AG09309 (cell line): ENCODE data around the gene AHSG.

Experiments
- DNase-seq: peaks from one replicate; pipeline ENCODE4 v3.0.0-alpha.2; 2010; ENCODE audit warnings: low read depth
- H3K4me3 ChIP-seq: 2 replicates; pipeline ENCODE4 v1.5.1; 2011; ENCODE audit warnings: mild to moderate bottlenecking, low read depth, low read length, moderate library complexity; ENCODE audit not compliant: control insufficient read depth
- TF ChIP-seq, protein P1 (sequence below): IDR thresholded peaks from 2 replicates; pipeline ENCODE4 v1.5.1; 2011; ENCODE audit warnings: mild to moderate bottlenecking, low read depth, low read length, inconsistent platforms; ENCODE audit not compliant: insufficient read depth, control insufficient read depth; ENCODE audit errors: missing control alignments

Gene AHSG

DNA sequence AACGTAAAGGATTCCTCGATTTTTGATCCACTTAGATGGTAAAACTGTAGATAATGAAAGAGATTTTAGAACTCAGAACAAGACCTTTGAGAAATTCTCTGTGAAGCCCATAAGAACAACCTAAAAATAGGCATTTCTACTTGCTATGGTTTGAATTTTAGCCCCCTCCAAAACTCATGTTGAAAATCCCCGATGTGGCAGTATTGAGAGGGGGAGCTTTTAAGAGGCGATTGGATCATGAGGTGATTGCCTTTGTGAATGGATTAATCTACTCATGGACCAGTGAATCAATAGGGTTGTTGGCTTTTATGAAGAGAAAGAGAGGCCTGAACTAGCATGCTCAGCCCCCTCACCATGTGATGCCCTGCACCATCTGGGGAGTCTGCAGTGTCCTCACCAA, 20.2 kb upstream of the AHSG start:
- no peak for DNase-seq
- TF ChIP-seq, protein P1, sequence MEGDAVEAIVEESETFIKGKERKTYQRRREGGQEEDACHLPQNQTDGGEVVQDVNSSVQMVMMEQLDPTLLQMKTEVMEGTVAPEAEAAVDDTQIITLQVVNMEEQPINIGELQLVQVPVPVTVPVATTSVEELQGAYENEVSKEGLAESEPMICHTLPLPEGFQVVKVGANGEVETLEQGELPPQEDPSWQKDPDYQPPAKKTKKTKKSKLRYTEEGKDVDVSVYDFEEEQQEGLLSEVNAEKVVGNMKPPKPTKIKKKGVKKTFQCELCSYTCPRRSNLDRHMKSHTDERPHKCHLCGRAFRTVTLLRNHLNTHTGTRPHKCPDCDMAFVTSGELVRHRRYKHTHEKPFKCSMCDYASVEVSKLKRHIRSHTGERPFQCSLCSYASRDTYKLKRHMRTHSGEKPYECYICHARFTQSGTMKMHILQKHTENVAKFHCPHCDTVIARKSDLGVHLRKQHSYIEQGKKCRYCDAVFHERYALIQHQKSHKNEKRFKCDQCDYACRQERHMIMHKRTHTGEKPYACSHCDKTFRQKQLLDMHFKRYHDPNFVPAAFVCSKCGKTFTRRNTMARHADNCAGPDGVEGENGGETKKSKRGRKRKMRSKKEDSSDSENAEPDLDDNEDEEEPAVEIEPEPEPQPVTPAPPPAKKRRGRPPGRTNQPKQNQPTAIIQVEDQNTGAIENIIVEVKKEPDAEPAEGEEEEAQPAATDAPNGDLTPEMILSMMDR, result no peak
- no peak overlapping the region for H3K4me3 ChIP-seq

DNA sequence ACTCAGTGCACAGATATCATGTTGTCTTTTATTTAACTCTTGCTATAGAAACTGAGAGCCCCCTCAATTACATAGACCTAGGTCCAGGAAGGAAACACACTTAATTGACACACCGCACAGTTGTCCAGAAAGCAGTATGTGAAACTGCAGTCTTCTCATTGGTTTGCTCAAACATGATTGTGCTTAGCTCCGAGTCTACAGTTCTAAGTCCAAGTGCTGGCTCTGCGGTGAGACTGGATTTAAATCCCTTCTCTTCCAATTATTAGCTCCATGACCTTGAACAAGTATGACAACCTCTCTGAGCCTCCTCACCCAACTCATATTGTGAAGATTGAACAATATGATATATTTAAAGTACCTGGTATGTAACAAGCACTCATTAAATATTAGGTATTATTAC, 19.0 kb upstream of the AHSG start:
- no peak overlapping the region for H3K4me3 ChIP-seq
- no peak for DNase-seq
- TF ChIP-seq, protein P1, result no peak

DNA sequence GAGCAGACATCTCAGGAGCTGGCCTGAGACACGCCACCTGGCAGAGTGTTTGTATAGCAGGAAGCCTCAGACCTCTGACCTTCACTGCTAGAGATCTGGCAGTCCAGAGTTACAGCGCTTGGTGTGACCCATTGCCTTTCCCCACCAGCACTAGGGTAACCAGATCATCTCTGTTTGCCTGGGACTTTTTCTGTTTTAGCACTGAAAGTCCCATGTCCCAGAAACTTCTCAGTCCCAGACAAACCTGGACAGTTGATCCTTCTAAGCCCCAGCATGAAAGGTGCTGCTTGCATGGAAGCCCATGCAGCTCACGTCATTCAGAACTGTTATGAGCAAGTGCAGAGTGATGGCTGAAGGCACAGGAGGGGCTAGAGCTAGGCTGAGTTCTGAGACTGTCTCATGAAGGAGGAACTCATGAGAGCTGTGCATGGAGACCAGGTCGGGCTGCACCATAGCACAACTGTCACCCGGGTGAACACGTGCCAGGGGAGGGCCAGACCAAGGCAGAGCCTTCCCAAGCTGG, 18.2 kb upstream of the AHSG start:
- DNase-seq, result no peak
- H3K4me3 ChIP-seq, result no peak overlapping the region
- TF ChIP-seq, protein P1, result no peak

DNA sequence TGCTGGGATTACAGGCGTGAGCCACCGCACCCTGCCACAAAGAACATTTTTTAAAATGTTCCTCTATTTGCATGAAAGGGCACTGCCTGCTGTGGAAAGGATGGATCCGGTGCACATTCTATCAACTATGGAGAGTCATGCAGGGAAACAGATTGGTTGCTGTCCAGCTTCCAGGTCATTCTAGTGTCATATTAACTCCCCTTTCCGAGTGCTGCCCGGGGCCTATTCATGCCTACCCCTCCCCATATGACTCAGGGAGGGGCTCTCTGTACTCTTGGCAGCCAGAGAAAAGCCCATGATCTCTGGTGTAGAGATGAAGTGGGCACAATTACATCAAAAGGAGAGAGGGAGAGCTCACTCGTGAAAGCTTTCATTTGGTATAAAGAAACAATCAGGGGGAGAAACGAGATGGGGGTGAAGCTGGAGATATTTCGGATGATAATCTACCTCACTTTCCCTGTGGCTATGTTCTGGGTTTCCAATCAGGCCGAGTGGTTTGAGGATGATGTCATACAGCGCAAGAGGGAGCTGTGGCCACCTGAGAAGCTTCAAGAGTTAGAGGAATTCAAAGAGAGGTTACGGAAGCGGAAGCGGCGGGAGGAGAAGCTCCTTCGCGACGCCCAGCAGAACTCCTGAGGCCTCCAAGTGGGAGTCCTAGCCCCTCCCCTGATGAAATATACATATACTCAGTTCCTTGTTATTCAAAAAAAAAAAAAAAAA, 16.1 kb upstream of the AHSG start:
- H3K4me3 ChIP-seq, result no peak overlapping the region
- DNase-seq, result no peak
- TF ChIP-seq, protein P1, result no peak

DNA sequence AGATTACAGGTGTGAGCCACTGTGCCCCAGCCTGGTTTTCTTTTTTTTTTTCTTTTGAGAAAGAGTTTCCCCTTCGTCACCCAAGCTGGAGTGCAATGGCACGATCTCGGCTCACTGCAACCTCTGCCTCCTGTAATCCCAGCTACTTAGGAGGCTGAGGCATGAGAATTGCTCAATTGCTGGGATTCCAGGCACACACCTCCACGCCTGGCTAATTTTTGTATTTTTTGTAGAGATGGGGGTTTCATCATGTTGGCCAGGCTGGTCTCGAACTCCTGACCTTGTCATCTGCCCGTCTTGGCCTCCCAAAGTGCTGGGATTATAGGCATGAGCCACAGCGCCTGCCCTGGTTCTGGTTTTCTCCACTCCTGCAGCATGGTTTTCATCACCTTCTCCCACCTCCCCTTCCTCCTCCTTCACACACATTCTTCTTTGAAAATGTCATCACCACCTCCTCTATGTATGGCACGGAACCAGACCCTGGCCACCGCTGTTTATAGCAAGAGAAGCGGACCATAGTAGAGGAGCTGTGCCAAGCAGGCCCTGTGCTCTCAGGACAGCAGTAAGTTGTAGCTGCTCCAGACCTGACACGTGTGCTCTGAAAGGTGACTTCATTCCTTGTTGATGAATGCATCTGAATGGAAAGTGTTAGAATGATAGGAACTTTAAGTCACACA, 14.6 kb upstream of the AHSG start:
- TF ChIP-seq, protein P1, result no peak
- DNase-seq, result no peak
- no peak overlapping the region for H3K4me3 ChIP-seq

DNA sequence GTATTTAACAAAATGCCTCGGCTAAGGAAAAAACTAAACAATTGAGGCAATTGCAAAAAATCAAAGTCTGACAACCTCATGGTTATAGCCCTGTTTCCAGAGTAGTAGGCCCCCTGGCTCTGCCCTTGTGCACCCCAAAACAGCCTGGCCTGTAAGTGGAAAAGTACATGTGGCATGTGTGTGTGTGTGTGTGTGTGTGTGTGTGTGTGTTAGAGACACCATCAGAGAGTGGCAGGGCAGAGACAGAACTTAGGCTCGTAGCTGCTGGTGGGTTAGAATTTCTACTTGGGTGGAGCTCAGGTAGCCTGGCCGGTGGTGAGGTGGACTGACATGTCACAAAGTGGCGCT, 14.1 kb upstream of the AHSG start:
- no peak for DNase-seq
- no peak overlapping the region for H3K4me3 ChIP-seq
- TF ChIP-seq, protein P1, result no peak
